OCI-LY1 (cell line): ENCODE data around the gene GNG13.
"Not testable (repeated sequence)": the region's sequence is repeated elsewhere in the genome, so short reads cannot be mapped to it uniquely, and the experiment has no call there.

Experiments used
- H2AFZ ChIP-seq: fragments of 200-600 bp; sonication (generic), shearing (Covaris generic); 2 replicates; pipeline ENCODE4 v1.6.0; 2014; ENCODE audit warnings: antibody characterized with exemption, mild to moderate bottlenecking, low read length
- H3F3A ChIP-seq: fragments of 200-600 bp; sonication (generic), shearing (Covaris generic); 2 replicates; pipeline ENCODE4 v1.6.0; 2014; ENCODE audit warnings: mild to moderate bottlenecking, antibody characterized with exemption, low read length, moderate library complexity; ENCODE audit not compliant: insufficient read depth
- H3K27ac ChIP-seq: fragments of 200-600 bp; sonication (generic); 2 replicates; pipeline ENCODE4 v1.5.1; 2014; ENCODE audit warnings: low read length, mixed run types, mild to moderate bottlenecking, low read depth; ENCODE audit not compliant: poor library complexity, severe bottlenecking
- H3K27me3 ChIP-seq: fragments of 200-600 bp; sonication (generic); 2 replicates; pipeline ENCODE4 v1.6.0; 2014; ENCODE audit warnings: antibody characterized with exemption, mild to moderate bottlenecking, low read length, moderate library complexity; ENCODE audit not compliant: insufficient read depth
- H3K36me3 ChIP-seq: fragments of 200-600 bp; sonication (generic); 2 replicates; pipeline ENCODE4 v1.6.1; 2014; ENCODE audit warnings: mild to moderate bottlenecking, antibody characterized with exemption, low read length, moderate library complexity, mixed read lengths; ENCODE audit not compliant: insufficient read depth
- H3K4me1 ChIP-seq: fragments of 200-600 bp; sonication (generic); 2 replicates; pipeline ENCODE4 v1.5.1; 2014; ENCODE audit warnings: mild to moderate bottlenecking, low read length, moderate library complexity; ENCODE audit not compliant: insufficient read depth, severe bottlenecking
- H3K4me2 ChIP-seq: fragments of 200-600 bp; sonication (generic), shearing (Covaris generic); 2 replicates; pipeline ENCODE4 v1.6.1; 2014; ENCODE audit warnings: low read length
- H3K4me3 ChIP-seq: fragments of 200-600 bp; sonication (generic); 2 replicates; pipeline ENCODE4 v1.5.1; 2014; ENCODE audit warnings: low read length, low read depth, mild to moderate bottlenecking, mixed read lengths; ENCODE audit not compliant: poor library complexity, severe bottlenecking
- H3K79me2 ChIP-seq: fragments of 200-600 bp; shearing (Covaris generic); 2 replicates; pipeline ENCODE4 v1.6.1; 2016; ENCODE audit warnings: mixed run types, low read length, mixed read lengths; ENCODE audit not compliant: insufficient read depth
- H3K9ac ChIP-seq: fragments of 200-600 bp; sonication (generic), shearing (Covaris generic); 2 replicates; pipeline ENCODE4 v1.6.1; 2014; ENCODE audit warnings: mild to moderate bottlenecking, low read length, mixed read lengths
- H3K9me2 ChIP-seq: fragments of 200-600 bp; sonication (generic), shearing (Covaris generic); 2 replicates; pipeline ENCODE4 v1.6.1; 2014; ENCODE audit warnings: low read depth, mild to moderate bottlenecking, low read length, mixed read lengths
- H3K9me3 ChIP-seq: fragments of 200-600 bp; shearing (Covaris generic); 2 replicates; pipeline ENCODE4 v1.6.1; 2014; ENCODE audit warnings: low read length, mixed read lengths
- H4K20me1 ChIP-seq: fragments of 200-600 bp; sonication (generic), shearing (Covaris generic); 2 replicates; pipeline ENCODE4 v1.6.0; 2016; ENCODE audit warnings: mild to moderate bottlenecking, low read length; ENCODE audit not compliant: insufficient read depth
- EZH2 ChIP-seq: fragments of 200-600 bp; sonication (generic), shearing (Covaris generic); IDR thresholded peaks from 2 replicates; pipeline ENCODE4 v1.8.0; 2017; ENCODE audit warnings: borderline replicate concordance, mixed run types, mild to moderate bottlenecking, antibody characterized with exemption, low read length, moderate library complexity, mixed read lengths
- TF ChIP-seq, protein P1 (sequence below): fragments of 200-600 bp; sonication (generic), shearing (Covaris generic); IDR thresholded peaks from 2 replicates; pipeline ENCODE4 v1.5.1; 2017; ENCODE audit warnings: mild to moderate bottlenecking, antibody characterized with exemption, low read length, moderate library complexity, mixed read lengths

The GNG13 gene

DNA sequence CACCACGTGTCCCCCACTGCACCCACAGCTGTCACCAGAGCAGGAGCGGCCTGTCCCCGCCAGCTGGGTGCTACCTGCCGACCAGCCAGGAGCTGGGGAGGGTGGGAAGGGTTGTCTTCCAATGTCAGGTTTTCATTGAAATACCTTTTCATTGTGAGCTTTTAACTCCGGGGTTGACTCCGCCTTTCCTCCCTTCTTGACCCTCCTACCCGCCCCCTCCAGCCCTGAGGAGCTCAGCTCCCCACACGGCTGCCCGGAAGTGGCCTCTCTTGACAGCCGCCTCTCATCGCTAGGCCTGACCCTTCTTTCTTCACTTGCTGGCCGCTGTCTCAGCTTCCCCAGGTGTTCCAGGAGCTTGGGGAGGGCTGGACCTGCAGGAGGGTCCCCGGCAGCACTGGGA, 21.2 kb upstream of the GNG13 start:
- no peak overlapping the region for H2AFZ ChIP-seq
- no peaks in the 10 kb centered on the region for H3K9me3 ChIP-seq
- no peak for TF ChIP-seq EZH2
- TF ChIP-seq, protein P1, sequence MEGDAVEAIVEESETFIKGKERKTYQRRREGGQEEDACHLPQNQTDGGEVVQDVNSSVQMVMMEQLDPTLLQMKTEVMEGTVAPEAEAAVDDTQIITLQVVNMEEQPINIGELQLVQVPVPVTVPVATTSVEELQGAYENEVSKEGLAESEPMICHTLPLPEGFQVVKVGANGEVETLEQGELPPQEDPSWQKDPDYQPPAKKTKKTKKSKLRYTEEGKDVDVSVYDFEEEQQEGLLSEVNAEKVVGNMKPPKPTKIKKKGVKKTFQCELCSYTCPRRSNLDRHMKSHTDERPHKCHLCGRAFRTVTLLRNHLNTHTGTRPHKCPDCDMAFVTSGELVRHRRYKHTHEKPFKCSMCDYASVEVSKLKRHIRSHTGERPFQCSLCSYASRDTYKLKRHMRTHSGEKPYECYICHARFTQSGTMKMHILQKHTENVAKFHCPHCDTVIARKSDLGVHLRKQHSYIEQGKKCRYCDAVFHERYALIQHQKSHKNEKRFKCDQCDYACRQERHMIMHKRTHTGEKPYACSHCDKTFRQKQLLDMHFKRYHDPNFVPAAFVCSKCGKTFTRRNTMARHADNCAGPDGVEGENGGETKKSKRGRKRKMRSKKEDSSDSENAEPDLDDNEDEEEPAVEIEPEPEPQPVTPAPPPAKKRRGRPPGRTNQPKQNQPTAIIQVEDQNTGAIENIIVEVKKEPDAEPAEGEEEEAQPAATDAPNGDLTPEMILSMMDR = no peak
- no peaks in the 10 kb centered on the region for H4K20me1 ChIP-seq
- H3K9ac ChIP-seq = no peak overlapping the region
- no peaks in the 10 kb centered on the region for H3F3A ChIP-seq
- no peaks in the 10 kb centered on the region for H3K9me2 ChIP-seq
- no peaks in the 10 kb centered on the region for H3K79me2 ChIP-seq
- no peak overlapping the region for H3K4me2 ChIP-seq
- no peak overlapping the region for H3K27ac ChIP-seq
- no peaks in the 10 kb centered on the region for H3K36me3 ChIP-seq
- no peak overlapping the region for H3K4me3 ChIP-seq
- no peaks in the 10 kb centered on the region for H3K4me1 ChIP-seq
- peaks cover 9% of the 10 kb centered on the region; the same call in 1 of the 2 replicates for H3K27me3 ChIP-seq

DNA sequence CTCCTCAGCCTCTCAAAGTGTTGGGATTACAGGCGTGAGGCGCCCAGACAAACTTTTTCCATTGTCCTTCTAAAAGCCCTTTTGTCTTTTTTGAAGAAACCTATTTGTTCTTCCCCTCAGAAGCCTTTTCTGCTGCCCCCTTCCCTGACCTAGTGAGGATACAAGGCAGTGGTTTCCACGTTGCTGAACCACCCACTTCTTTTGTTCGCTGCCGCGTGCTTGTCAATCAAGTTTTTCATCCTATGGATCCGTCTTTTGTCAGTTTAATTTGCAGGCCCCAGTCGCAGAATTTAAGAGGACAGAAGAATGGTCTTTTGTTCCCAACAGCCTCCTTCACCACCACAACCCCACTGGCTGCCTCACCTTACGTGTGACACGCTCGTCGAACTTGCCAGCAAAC, 20.2 kb upstream of the GNG13 start:
- no peak for TF ChIP-seq EZH2
- TF ChIP-seq, protein P1 = no peak
- no peaks in the 10 kb centered on the region for H3K9me3 ChIP-seq
- H2AFZ ChIP-seq = no peak overlapping the region
- H3K9me2 ChIP-seq = no peaks in the 10 kb centered on the region
- no peaks in the 10 kb centered on the region for H4K20me1 ChIP-seq
- H3K4me3 ChIP-seq = no peak overlapping the region
- no peak overlapping the region for H3K27ac ChIP-seq
- H3K9ac ChIP-seq = no peak overlapping the region
- H3K4me1 ChIP-seq = no peaks in the 10 kb centered on the region
- peaks cover 9% of the 10 kb centered on the region; the same call in 1 of the 2 replicates for H3K27me3 ChIP-seq
- H3F3A ChIP-seq = no peaks in the 10 kb centered on the region
- no peaks in the 10 kb centered on the region for H3K36me3 ChIP-seq
- H3K79me2 ChIP-seq = no peaks in the 10 kb centered on the region
- H3K4me2 ChIP-seq = no peak overlapping the region

GRCh38 chr16:820044-820408, 19.5 kb upstream of the GNG13 start:
- H3K9me3 ChIP-seq, H3K9me2 ChIP-seq, H4K20me1 ChIP-seq, H2AFZ ChIP-seq, H3K4me1 ChIP-seq, H3K79me2 ChIP-seq, H3K9ac ChIP-seq, H3K4me2 ChIP-seq, H3K27ac ChIP-seq, H3K4me3 ChIP-seq, H3F3A ChIP-seq, H3K27me3 ChIP-seq, H3K36me3 ChIP-seq: not testable (repeated sequence)

DNA sequence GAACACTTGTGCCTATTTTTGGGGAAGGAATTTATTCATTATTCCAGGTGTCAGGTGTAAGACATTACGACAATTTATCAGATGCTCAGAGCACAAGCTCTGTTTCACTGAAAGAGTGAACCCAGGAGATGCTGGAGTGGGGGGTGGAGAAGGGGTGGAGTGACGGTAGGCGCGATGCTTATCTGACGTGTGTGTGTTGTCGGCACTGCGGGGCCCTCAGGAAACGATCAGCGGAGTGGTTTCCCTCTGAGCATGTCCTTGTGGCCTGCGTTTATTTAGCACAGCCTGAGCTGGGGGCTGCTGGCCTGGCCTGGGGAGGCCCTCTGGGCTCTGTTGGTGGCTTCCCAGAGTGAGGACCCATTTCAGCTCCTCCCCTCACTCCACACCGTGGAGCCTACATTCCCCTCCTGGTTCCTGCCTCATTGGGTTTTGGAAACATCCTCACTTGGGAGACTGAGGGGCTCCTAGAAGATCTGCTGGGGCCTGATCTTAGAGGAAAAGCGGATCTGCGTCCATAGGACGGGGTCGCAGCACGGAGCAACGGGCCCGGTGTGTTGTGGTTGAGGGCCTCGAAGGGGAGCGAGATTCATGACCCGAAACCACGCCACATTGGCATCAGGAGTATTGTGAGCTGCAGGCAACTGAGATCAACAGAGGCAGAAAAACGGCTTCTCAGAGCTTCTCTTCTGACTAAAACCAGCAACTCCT, 19.0 kb upstream of the GNG13 start:
- Histone ChIP-seq H3K9ac (no peak overlapping the region), H3K4me1 (no peaks in the 10 kb centered on the region), H3K9me3 (no peaks in the 10 kb centered on the region), H3K36me3 (no peaks in the 10 kb centered on the region), H3K79me2 (no peaks in the 10 kb centered on the region), H3K27me3 (peaks cover 9% of the 10 kb centered on the region; the same call in 1 of the 2 replicates), H3K4me3 (no peak overlapping the region), H3F3A (no peaks in the 10 kb centered on the region), H3K27ac (no peak overlapping the region), H3K4me2 (no peak overlapping the region), H2AFZ (no peak overlapping the region), H3K9me2 (no peaks in the 10 kb centered on the region), H4K20me1 (no peaks in the 10 kb centered on the region)
- TF ChIP-seq EZH2 = no peak
